Measurements from ENCODE around the gene CLDN3.
A peak's percentile ranks its signal among the peaks of the same experiment; 100 is the strongest.
"Not testable (repeated sequence)": the region's sequence is repeated elsewhere in the genome, so short reads cannot be mapped to it uniquely, and the experiment has no call there.

Gene CLDN3

GRCh38 chr7:73735528-73735905 is 34.6 kb downstream of the CLDN3 start:
- no peak for DNase-seq

- DNase-seq, result peak; percentile 82
These were observed 35.2 kb downstream of the CLDN3 start for GRCh38 chr7:73734619-73735527.

- no peak for DNase-seq
These were observed 37.7 kb downstream of the CLDN3 start for GRCh38 chr7:73732397-73732796.

- no peak for DNase-seq
These were observed 39.6 kb downstream of the CLDN3 start for GRCh38 chr7:73730485-73730884.

GRCh38 chr7:73728551-73728950 is 41.5 kb downstream of the CLDN3 start:
- DNase-seq, result no peak

- no peak for DNase-seq
These were observed 42.1 kb downstream of the CLDN3 start for GRCh38 chr7:73727952-73728351.

GRCh38 chr7:73726083-73726466 is 44.0 kb downstream of the CLDN3 start:
- no peak for DNase-seq

- DNase-seq, result no peak
These were observed 46.3 kb downstream of the CLDN3 start for GRCh38 chr7:73723813-73724212.

GRCh38 chr7:73722785-73723184 is 47.3 kb downstream of the CLDN3 start:
- no peak for DNase-seq

GRCh38 chr7:73722182-73722581 is 47.9 kb downstream of the CLDN3 start:
- DNase-seq, result not testable (repeated sequence)

GRCh38 chr7:73721377-73721817 is 48.7 kb downstream of the CLDN3 start:
- DNase-seq, result peak; percentile 61

GRCh38 chr7:73720443-73720842 is 49.6 kb downstream of the CLDN3 start:
- not testable (repeated sequence) for DNase-seq

GRCh38 chr7:73719806-73720169 is 50.3 kb downstream of the CLDN3 start:
- no peak for DNase-seq

Data from NCI-H1105 treated with DMSO at 0.1 percent for 48 hours (cell line).